Activated naive CD4-positive, alpha-beta T cell treated with anti-CD3 and anti-CD28 coated beads, Interleukin-2, amount 10 ng/mL, durations not matched to agents 5 hours and 36 hours (primary cell): ENCODE data around the gene IL18. TPM values are rescaled to one million over a fixed set of nuclear protein-coding genes. Genes with fewer than 3 reads are reported as not detected.

Experiments used
- total RNA-seq, 2 experiments: library from RNA; stranded (reverse); gene quantifications; one replicate each; pipeline ENCODE4 v1.2.3, GENCODE V29; 2021

The IL18 gene
- not detected for total RNA-seq

GRCh38 chr11:112163875-112164685, at the start of gene IL18:
Gene IL18 (minus strand): TSS chr11:112164094. CDS start chr11:112155053, 9,041 bp downstream.

GRCh38 chr11:112174789-112175598, 11.1 kb upstream of the IL18 start, which contains the start of gene BCO2:
Gene BCO2 (plus strand): TSS chr11:112175512. CDS start chr11:112175602, 90 bp downstream.

GRCh38 chr11:112167145-112167544, 3.3 kb upstream of the IL18 start, which contains the start of gene TEX12:
Gene TEX12 (plus strand): TSS chr11:112167372. CDS start chr11:112169269, 1,897 bp downstream.

Other genes starting within 250 kb of the IL18 start
- not detected for gene C11orf52, start 245.2 kb downstream of the IL18 start, total RNA-seq
- 1 to 10 TPM; 2.5 to 3.0 TPM for gene DIXDC1, start 226.8 kb downstream of the IL18 start, total RNA-seq
- 10 to 100 TPM; 22.9 to 23.6 TPM for gene DLAT, start 138.7 kb downstream of the IL18 start, total RNA-seq
- gene PIH1D2, start 90.1 kb downstream of the IL18 start, total RNA-seq: under 1 TPM; 0.17 to 0.28 TPM
- gene NKAPD1, start 89.8 kb downstream of the IL18 start, total RNA-seq: 10 to 100 TPM; 23.8 to 24.1 TPM
- gene TIMM8B, start 77.3 kb downstream of the IL18 start, total RNA-seq: 10 to 100 TPM; 41.6 to 43.7 TPM
- 10 to 100 TPM; 77.0 to 78.7 TPM for gene SDHD, start 77.2 kb downstream of the IL18 start, total RNA-seq
- under 1 TPM; 0.33 to 0.51 TPM for gene TEX12, start 3.3 kb upstream of the IL18 start, total RNA-seq
- gene BCO2, start 11.4 kb upstream of the IL18 start, total RNA-seq: 1 to 10 TPM; 1.6 to 1.9 TPM
- 10 to 100 TPM; 15.3 to 19.8 TPM for gene PTS, start 62.3 kb upstream of the IL18 start, total RNA-seq
- not detected for gene PLET1, start 96.8 kb upstream of the IL18 start, total RNA-seq